Measurements from ENCODE around the gene DGUOK. TPM values are rescaled to one million over a fixed set of nuclear protein-coding genes. Genes with fewer than 3 reads are reported as not detected.

DGUOK gene
- total and polyA plus RNA-seq, 12 donors = 40.0 to 112 (median 60.0) TPM

DNA sequence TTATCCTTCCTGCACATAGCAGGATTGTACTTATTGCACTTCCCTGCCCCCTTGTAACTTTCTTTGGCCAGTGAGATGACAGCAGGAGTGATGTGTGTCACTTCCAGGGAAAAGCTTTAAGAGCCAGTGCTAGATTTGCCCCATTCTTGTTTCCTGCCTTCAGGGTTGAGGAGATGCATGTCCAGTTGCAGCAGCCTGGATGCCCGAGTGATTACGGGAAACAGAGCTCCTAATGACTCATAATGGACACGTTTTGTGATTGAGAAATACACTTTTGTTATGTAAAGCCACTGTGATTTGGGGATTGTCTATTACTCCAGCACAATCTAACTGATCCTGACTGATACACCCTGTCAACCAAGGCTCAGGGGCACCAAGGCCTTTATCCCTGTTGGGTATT is 53.0 kb downstream of the DGUOK start:
- Histone ChIP-seq H3K27me3 (no peaks in the 10 kb centered on the region), H3K27ac (peak overlapping the region in 2 of 5 donors; percentile 19 to 37), H3K4me1 (replicated peaks in 1 of 2) (peaks cover 14 to 39% of the 10 kb centered on the region in 2 donors), H3K4me3 (no peak overlapping the region), H3K36me3 (replicated peaks in 1 of 2) (no peaks in the 10 kb centered on the region), H3K9me3 (replicated peaks in 1 of 3) (no peaks in the 10 kb centered on the region)
- intact Hi-C loops (cut with DNase I) = no loop called here
- WGBS, 4 donors = 9 to 50% (median 12%) methylated on average over 3 of the region's 3 CpGs
- no peak for TF ChIP-seq POLR2A (IDR thresholded peaks at IDR 0.05)
- TF ChIP-seq, protein P1, sequence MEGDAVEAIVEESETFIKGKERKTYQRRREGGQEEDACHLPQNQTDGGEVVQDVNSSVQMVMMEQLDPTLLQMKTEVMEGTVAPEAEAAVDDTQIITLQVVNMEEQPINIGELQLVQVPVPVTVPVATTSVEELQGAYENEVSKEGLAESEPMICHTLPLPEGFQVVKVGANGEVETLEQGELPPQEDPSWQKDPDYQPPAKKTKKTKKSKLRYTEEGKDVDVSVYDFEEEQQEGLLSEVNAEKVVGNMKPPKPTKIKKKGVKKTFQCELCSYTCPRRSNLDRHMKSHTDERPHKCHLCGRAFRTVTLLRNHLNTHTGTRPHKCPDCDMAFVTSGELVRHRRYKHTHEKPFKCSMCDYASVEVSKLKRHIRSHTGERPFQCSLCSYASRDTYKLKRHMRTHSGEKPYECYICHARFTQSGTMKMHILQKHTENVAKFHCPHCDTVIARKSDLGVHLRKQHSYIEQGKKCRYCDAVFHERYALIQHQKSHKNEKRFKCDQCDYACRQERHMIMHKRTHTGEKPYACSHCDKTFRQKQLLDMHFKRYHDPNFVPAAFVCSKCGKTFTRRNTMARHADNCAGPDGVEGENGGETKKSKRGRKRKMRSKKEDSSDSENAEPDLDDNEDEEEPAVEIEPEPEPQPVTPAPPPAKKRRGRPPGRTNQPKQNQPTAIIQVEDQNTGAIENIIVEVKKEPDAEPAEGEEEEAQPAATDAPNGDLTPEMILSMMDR (IDR thresholded peaks at IDR 0.05) = no peak
- DNase-seq = peak in 6 of 7 donors; percentile 72 to 85 (median 76)

GRCh38 chr2:73980566-73980965 is 53.9 kb downstream of the DGUOK start:
- intact Hi-C loops (cut with DNase I) = no loop called here
- WGBS, 4 donors = 20 to 34% (median 31%) methylated on average over 2 of the region's 2 CpGs
- H3K4me3 ChIP-seq = peak overlapping the region in 2 of 4 donors; percentile 5 to 36

GRCh38 chr2:73981081-73982001 is 54.7 kb downstream of the DGUOK start:
- 18 to 29% (median 23%) methylated on average over 20 to 31 of the region's 31 CpGs for WGBS, 4 donors
- no peaks in the 10 kb centered on the region for H3K36me3 ChIP-seq (replicated peaks in 1 of 2)
- peak overlapping the region in 2 of 4 donors; percentile 5 to 36 for H3K4me3 ChIP-seq
- no peak overlapping the region for H3K27ac ChIP-seq
- peak in 4 of 7 donors; percentile 45 to 58 (median 52) for DNase-seq
- H3K9me3 ChIP-seq (replicated peaks in 1 of 3) = no peaks in the 10 kb centered on the region
- TF ChIP-seq, protein P1 (IDR thresholded peaks at IDR 0.05) = no peak
- TF ChIP-seq POLR2A (IDR thresholded peaks at IDR 0.05) = no peak
- intact Hi-C loops (cut with DNase I) = no loop called here
- no peaks in the 10 kb centered on the region for H3K27me3 ChIP-seq
- peaks cover 20 to 47% of the 10 kb centered on the region in 2 donors for H3K4me1 ChIP-seq (replicated peaks in 1 of 2)

More at GRCh38 chr2:73980566-73980965, 53.9 kb downstream of the DGUOK start:
- Histone ChIP-seq H3K9me3 (replicated peaks in 1 of 3) (no peaks in the 10 kb centered on the region), H3K27me3 (no peaks in the 10 kb centered on the region), H3K27ac (peak overlapping the region in 1 of 5 donors; percentile 56), H3K4me1 (replicated peaks in 1 of 2) (peaks cover 14 to 40% of the 10 kb centered on the region in 2 donors), H3K36me3 (replicated peaks in 1 of 2) (no peaks in the 10 kb centered on the region)
- DNase-seq = peak in 2 of 7 donors; percentile 44 to 72
- TF ChIP-seq POLR2A (IDR thresholded peaks at IDR 0.05) = no peak

GRCh38 chr2:73982140-73982617 is 55.5 kb downstream of the DGUOK start:
- intact Hi-C loops (cut with DNase I) = no loop called here
- TF ChIP-seq, protein P1 (IDR thresholded peaks at IDR 0.05) = no peak
- TF ChIP-seq POLR2A (IDR thresholded peaks at IDR 0.05) = no peak
- Histone ChIP-seq H3K4me3 (no peak overlapping the region), H3K27me3 (no peaks in the 10 kb centered on the region), H3K36me3 (replicated peaks in 1 of 2) (no peaks in the 10 kb centered on the region), H3K27ac (peak overlapping the region in 1 of 5 donors; percentile 2), H3K9me3 (replicated peaks in 1 of 3) (no peaks in the 10 kb centered on the region), H3K4me1 (replicated peaks in 1 of 2) (peaks cover 20 to 53% of the 10 kb centered on the region in 2 donors)
- DNase-seq = peak in 1 of 7 donors; percentile 26
- WGBS, 4 donors = 53 to 84% (median 71%) methylated on average over 7 of the region's 7 CpGs

Data from adrenal gland (tissue), 12 donors.